ENCODE results near the gene GEMIN7. TPM values are rescaled to one million over a fixed set of nuclear protein-coding genes. Genes with fewer than 3 reads are reported as not detected.

The GEMIN7 gene
- total RNA-seq, 3 donors from 2014 or later: 14.4 to 22.6 (median 21.8) TPM

GRCh38 chr19:45130888-45131615 lies 52.0 kb downstream of the GEMIN7 start:
- H3K4me3 ChIP-seq: no peak overlapping the region
- H3K9me3 ChIP-seq: no peaks in the 10 kb centered on the region
- ATAC-seq: peak; percentile 73
- DNase-seq: peak in 1 of 3 donors; percentile 56
- no peak for TF ChIP-seq CTCF (IDR thresholded peaks at IDR 0.05)
- H3K4me1 ChIP-seq (ENCODE audit: low read depth): peaks cover 1% of the 10 kb centered on the region
- H3K36me3 ChIP-seq (ENCODE audit: low read depth): no peaks in the 10 kb centered on the region
- intact Hi-C loops (cut with DNase I, micrococcal nuclease): no loop called here

- Histone ChIP-seq H3K9me3 (no peaks in the 10 kb centered on the region), H3K36me3 (ENCODE audit: low read depth) (no peaks in the 10 kb centered on the region), H3K4me1 (ENCODE audit: low read depth) (no peaks in the 10 kb centered on the region), H3K4me3 (no peak overlapping the region)
- intact Hi-C loops (cut with DNase I, micrococcal nuclease): no loop called here
- TF ChIP-seq CTCF (IDR thresholded peaks at IDR 0.05): no peak
- DNase-seq (no peak), ATAC-seq (no peak)
Measured at GRCh38 chr19:45133661-45134060, 54.6 kb downstream of the GEMIN7 start.

GRCh38 chr19:45135176-45135885 lies 56.3 kb downstream of the GEMIN7 start:
- no peaks in the 10 kb centered on the region for H3K4me1 ChIP-seq (ENCODE audit: low read depth)
- DNase-seq (no peak), ATAC-seq (no peak)
- intact Hi-C loops (cut with DNase I, micrococcal nuclease): no loop called here
- no peaks in the 10 kb centered on the region for H3K9me3 ChIP-seq
- no peaks in the 10 kb centered on the region for H3K36me3 ChIP-seq (ENCODE audit: low read depth)
- no peak for TF ChIP-seq CTCF (IDR thresholded peaks at IDR 0.05)
- no peak overlapping the region for H3K4me3 ChIP-seq

- Histone ChIP-seq H3K4me3 (no peak overlapping the region), H3K9me3 (no peaks in the 10 kb centered on the region), H3K4me1 (ENCODE audit: low read depth) (no peaks in the 10 kb centered on the region), H3K36me3 (ENCODE audit: low read depth) (no peaks in the 10 kb centered on the region)
- intact Hi-C loops (cut with DNase I, micrococcal nuclease): no loop called here
- no peak for ATAC-seq
- no peak for TF ChIP-seq CTCF (IDR thresholded peaks at IDR 0.05)
- no peak for DNase-seq
Measured at GRCh38 chr19:45136507-45137178, 57.6 kb downstream of the GEMIN7 start.

- no peaks in the 10 kb centered on the region for H3K36me3 ChIP-seq (ENCODE audit: low read depth)
- no peaks in the 10 kb centered on the region for H3K4me1 ChIP-seq (ENCODE audit: low read depth)
- ATAC-seq (peak; percentile 30), DNase-seq (no peak)
- TF ChIP-seq CTCF (IDR thresholded peaks at IDR 0.05): no peak
- H3K4me3 ChIP-seq: no peak overlapping the region
- no peaks in the 10 kb centered on the region for H3K9me3 ChIP-seq
- intact Hi-C loops (cut with DNase I, micrococcal nuclease): no loop called here
Measured at GRCh38 chr19:45137179-45137761, 58.2 kb downstream of the GEMIN7 start.
